GM19463 (cell line): Measurements from ENCODE around the gene PRPSAP1.

Source experiments
- ATAC-seq: cut with Tn5 transposase; IDR thresholded peaks from one replicate; pipeline ENCODE4 v1.9.1; 2021; ENCODE audit warnings: mild to moderate bottlenecking, moderate library complexity; ENCODE audit not compliant: unreplicated experiment

PRPSAP1 gene

DNA sequence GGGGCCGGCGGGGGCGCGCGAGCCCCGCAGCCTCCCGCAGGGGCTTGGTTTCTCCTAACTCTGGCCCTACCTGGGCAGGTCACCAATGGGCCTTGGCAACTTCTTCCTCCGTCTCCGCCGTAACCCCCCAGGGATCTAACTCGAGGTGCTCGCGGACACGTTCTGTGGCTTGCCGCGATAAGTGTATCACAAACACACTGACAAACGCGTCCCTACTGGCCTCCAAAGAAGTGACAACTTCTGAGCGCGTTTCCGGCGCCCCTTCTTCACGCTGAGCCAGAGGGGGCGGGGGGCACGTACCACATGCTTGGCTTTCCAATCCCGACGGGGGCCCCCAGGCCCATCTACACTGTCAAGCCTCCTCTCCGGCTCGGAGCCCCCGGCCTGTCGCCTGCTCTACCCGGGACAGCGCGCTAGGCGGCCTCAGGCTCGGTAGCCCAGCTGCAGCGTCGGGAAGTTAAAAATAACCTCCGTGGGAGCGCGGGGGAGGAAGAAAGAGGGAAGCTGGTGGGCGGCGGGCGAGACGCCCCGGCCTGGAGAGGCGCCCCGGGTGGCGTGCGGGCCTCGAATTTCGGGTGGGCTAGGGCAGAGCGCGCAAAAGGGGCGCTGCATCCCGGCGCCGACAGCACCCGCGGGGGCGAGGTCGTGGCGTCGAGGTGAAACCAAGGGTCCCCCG lies 30.0 kb upstream of the PRPSAP1 start:
- ATAC-seq = no peak

DNA sequence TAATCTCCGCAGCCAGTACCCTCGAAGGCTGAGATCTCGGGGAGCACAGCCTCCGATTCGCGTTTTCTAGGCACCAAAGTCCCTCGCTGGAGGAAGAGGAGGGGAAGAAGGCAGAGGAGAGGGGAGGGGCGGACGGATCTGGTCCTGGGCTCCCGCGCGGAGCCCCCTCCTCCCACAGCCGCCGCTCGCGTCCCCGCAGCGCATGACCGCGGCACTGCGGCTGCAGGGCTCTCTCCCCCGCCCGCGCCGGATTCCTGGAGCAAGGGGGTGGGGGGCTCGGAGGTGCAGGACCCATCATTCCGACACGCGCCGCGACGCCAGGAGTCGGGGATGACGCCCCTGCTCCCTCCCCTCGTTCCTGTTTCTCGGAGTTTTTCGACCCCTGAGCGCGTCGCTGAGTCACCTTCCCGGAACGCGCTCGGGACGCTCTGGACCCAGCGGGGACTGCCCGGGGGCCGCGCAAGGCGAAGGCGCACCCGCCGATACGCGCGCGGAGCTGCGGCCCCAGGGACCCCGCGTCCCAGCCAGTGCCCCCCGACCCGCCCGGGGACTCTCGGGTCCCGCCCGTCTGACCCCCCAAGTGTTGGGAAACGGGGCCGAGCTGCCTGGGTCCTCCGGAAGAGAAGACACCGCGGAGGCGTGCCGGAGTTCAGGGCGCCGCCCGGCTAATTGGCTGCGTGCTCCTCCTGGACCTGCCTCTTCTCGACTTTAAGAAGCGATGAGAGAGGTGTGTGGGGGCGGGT lies 29.3 kb upstream of the PRPSAP1 start:
- ATAC-seq = no peak

DNA sequence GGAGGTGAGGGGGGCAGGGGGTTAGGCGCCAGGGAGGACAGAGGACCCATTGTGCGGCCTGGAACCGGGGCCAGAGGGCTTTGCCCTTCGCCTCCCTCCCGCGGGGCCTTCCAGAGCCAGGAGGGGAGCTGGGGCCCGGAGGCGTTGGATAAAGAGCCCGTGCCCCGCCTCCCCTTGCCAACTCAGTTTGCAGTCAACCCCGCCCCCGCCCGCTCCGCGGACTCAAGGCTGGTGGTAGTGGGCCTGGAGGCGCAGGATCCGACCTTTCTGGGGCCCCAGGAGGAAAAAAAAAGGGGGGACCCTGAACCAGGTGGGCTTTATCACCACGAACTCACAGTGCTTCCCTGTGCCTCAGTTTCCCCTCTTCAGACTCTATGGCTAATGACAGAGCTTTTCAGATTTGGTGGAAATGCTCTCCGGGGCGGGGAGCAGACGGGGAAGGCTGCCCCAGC lies 28.7 kb upstream of the PRPSAP1 start:
- no peak for ATAC-seq

DNA sequence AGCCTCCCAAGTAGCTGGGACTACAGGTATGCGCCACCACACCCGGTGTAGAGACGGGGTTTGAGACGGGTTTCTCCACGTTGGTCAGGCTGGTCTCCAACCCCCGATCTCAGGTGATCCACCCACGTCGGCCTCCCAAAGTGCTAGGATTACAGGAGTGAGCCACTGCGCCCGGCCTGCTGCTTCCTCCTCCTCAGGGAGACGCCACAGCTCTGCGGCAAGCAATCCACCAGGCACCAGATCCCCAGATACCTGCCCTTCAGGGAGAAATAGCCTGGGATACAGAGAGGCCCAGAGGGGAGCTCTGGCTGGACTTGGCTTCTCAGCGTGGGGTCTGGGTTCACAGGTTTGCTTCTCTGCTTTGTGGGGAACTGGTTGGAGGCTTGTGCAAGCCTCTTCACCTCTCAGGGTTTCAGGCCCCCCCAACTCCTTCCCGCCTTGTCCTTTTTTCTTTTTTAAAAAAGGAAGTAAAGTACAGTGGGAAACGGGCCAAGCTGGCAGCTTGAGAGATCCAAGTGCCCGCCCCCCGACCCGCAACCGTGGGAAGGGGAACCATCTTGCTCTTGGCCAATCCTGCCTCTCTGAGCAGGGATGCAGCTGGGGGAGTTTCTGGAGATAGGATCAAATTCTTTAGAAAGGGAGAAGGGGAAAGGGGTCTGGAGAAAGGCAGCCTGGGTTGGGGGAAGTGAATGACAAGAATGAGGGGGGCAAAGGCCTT lies 28.1 kb upstream of the PRPSAP1 start:
- ATAC-seq = no peak

DNA sequence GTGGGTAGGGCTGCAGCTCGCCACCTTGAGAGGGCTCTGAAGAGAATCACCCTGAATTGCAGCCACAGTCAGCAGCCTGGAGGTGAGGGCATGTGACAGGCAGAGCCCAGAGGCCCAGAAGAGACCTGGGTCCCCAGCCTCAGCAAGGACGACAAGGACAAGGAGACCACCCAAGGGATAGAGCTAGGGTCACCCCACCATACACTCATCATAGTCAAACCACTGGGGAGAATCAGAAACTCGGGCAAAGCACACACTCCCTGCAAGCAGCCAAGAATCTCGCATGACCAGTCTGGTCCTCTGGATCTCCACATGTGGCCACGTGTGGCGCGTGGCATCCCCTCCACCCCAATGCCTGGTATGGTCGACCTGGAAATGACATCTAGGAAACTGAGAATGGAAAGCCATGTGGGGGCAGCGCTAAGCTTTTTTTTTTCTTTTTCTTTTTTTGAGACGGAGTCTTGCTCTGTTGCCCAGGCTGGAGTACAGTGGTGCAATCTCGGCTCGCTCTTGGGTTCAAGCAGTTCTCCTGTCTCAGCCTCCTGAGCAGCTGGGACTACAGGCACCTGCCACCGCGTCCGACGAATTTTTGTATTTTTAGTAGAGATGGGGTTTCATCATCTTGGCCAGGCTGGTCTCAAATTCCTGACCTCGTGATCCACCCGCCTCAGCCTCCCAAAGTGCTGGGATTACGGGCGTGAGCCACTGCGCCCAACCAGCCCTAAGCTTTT lies 26.1 kb upstream of the PRPSAP1 start:
- no peak for ATAC-seq

DNA sequence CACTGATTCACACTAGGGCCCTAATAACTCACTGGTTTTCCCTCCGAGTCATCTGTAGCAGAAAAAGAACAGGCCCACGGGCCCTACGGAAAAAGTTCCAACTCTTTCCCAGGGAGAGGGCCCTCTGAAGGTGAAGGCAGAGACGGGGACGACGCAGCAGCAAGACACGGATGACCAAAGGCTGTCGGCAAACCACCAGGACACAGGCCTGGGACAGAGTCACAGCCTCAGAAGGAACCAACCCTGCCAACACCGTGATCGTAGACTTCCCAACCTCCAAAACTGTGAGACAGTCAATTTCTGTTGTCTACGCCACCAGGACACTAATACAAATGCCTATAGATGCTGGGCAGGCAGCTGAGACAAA lies 25.5 kb upstream of the PRPSAP1 start:
- ATAC-seq = no peak

DNA sequence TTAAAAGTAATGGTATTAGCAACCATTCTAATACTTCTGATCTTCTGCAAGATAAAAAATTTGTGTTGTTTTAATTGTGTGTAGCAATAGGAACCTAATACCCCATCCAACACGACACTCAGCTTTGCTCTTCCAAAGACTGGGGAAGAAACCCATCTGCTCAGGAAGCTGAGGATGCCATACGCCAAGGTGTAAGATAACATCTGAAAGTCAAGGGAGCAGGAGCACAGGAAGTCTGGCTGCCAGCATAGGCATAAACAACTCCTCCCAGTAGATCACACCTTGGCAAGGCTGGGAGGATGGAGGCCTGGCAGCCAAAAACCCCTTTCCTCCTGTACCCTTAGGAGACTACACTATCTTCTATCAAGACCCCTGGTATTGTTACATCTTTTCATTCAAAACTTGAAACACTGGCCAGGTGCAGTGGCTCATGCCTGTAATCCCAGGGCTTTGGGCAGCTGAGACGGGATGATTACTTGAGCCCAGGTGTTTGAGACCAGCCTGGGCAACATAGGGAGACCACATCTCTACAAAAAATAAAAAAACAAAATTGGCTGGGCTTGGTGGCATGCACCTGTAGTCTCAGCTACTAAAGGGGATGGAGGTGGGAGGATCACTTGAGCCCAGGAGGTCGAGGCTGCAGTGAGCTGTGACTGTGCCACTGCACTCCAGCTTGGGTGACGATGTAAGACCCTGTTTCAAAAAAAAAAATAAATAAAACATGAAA lies 25.0 kb upstream of the PRPSAP1 start:
- ATAC-seq = no peak

DNA sequence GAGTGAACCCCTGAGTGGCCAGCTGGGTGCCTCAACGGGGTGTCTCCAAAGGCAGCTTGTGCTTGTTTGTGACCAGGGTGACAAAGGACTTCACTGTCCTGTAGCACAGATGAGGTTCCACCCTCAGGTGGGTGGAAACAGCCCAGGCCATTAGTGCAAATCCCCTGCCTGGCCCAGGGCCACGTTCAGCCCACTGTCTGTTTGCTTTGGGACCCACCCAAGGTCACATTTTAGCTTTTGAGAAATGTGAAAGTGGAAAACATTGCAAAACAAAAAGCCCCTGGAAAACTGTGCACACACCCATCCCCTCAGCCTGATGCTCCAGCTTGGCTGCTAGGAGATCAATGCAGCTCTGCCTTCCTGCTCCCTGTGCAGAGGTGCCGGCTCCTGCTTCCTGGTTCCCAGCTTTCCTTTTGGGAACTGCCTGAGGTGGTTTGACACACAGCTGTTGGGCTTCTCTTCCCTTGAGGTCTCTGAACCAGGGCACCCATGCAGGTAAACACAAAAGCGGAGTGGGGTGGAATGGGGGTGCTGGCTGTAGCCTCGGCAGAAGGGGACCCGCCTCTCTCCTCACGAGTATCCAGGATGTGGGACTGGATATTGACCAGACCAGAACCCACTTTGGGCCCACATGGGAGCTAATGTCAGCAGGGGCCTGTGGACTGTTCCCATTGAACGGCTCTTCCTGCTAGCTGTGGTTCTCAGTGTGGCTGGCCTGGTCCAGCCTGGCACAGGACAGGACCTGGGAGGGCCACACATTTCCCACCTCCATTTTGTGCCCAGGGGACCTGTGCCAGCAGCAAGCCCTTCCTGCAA lies 22.8 kb upstream of the PRPSAP1 start:
- ATAC-seq = no peak

DNA sequence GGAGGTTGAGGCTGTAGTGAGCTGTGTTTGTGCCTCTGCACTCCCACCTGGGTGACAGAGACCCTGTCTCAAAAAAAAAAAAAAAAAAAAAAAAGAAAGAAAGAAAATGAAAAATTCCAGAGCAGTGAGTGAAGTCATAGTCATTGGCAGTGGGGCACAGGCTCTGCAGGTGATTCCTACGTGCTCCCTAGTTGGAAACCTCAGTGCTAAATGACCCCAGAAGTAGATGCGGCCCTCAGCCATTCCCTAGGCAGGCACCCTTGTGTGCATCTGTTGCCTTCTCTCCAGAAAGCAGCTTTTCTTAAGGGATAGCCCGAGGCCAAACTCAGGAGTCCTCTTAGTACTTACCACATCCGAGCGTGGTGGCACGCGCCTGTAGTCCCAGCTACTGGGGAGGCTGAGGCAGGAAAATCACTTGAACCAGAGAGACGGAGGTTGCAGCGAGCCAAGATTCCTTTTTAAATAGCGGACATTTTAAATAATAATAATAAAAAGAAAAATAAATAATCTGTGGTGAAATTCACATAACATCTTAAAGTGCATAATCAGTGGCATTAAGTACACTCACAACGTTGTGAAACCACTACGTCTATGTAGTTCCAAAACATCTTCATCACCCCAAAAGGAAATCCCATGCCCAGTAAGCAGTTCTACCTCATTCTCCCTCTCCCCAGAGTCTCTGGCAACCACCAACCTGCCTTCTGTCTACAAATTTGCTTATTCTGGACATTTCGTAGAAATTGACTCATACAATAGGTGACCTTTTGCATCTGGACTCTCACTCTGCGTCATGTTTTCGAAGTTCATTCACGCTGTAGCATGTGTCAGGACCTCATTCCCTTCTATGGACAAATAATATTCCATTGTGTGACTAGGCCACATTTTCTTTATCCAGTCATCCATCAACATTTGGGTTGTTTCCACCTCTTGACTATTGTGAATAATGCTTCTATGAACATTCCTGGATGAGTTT lies 18.2 kb upstream of the PRPSAP1 start:
- no peak for ATAC-seq

DNA sequence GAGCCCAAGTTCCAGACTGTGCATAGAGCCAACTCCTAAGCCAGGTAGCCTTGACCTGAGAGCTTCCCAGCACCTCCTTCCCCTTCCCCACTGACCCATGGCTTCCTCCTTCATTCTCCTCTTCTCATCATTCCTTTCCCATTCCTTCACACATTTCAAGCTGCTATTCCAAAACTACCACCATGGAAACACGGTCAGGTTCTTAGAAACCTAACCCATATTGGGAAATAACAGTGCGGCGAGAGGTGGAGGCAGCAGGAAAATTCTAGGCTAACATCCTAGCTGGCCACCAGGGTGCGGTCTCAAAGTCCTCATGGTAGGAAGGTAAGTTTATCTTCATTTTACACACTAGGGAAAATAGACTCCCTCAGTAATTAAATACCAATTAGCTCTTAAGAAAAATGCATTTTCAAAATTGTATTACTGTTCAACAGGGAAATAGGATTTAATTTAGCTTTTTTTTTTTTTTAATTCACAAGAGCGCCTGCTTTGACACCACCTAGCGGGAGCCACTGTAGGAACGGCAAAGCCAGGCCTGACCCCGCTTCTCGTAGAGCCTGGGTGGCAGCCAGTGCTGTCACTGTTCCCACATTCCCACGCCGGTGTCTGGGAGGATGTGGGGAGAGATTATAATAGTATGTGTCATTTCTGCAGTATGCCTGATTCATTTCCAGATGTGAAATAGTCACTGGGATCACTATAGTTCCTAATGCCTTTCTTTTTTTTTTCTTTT lies 16.7 kb upstream of the PRPSAP1 start:
- ATAC-seq = no peak

DNA sequence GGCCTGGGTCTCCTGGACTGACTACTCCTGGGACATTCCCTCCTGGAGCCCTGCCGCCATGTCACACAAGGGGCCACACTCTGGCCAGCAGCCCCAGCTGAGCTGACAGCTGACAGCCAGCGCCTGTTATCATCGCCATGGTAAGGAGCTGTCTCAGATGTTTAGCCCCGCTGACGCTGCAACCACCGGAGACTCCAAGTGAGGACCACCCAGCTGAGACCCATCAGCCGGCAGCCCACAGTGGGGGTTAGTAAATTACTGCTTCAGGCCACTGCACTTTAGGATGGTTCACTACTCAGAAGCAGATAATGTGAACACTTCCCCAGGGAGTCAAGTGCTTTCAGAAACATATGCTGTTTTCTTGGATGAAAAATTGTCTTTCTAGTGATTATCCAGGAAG lies 16.1 kb upstream of the PRPSAP1 start:
- ATAC-seq = no peak

DNA sequence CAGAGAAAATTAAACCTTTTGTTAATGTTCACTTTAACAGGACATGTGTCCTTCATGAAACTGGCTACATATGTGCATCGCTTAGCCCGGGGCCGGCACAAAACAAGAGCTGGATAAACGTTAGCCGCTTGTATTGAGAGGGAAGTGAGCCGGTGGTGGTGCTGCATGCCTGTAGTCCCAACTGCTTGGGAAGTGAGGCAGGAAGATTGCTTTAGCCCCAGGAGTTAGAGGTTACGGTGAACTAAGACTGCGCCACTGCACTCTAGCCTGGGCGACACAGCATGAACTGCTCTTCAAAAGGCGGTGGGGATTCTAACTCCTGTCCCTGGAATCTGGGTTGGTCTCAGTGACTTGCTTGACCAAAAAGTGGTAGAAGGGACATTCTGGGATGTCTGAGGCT lies 15.7 kb upstream of the PRPSAP1 start:
- no peak for ATAC-seq

DNA sequence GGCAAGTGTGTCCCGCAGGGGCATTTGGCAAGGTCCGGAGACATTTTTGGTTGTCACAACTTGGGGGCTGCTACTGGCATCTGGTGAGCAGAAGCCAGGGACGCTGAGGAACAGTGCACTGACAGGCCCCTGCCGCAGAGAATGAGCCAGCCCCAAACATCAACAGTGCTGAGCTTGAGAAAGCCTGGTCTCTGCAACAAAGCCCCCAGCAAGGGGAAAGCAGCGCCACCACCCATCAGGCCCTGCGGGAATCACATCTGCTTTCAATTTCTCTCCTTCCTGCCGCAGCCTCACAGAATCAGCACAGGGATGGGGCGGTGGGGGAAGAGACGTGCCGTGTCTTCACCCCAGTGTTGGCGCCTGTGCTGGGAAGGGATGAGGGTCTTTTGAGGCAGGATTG lies 14.8 kb upstream of the PRPSAP1 start:
- ATAC-seq = no peak

DNA sequence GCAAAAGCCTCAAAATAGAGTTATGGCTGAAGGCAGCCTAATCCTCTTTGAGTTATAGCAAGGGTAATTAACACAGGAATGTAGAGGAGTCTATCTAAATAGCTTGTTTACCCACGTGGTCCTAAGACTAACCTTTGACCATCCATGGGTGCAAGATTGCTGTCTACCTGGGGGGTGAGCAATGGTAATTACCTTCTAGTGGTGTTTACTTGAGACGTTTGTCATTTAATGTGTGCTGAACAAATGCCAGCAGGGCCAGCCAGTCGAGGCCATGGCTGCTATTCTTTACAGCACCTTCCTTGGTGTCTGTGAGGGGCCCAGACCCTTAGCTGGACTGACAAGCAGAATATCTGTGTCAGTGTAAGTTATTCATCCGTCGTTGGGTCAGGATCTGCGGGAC lies 13.9 kb upstream of the PRPSAP1 start:
- ATAC-seq = no peak

DNA sequence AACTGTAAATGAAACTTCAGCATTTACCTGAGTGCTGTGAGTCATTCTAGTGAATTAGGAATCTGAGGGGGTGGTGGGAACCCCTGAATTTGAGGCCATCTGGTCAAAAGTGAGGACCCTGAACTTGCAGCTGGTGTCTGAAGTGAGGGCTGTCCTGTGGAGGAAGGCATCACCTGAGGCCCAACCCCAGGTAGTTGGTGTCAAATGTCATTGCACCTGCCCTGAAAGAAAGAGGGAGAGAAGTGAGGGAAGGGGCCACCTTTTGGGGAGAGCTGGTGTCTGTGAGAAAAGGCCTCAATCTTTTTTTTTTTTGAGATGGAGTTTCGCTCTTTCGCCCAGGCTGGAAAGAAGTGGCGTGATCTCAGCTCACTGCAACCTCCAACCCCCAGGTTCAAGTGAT lies 12.5 kb upstream of the PRPSAP1 start:
- ATAC-seq = no peak

DNA sequence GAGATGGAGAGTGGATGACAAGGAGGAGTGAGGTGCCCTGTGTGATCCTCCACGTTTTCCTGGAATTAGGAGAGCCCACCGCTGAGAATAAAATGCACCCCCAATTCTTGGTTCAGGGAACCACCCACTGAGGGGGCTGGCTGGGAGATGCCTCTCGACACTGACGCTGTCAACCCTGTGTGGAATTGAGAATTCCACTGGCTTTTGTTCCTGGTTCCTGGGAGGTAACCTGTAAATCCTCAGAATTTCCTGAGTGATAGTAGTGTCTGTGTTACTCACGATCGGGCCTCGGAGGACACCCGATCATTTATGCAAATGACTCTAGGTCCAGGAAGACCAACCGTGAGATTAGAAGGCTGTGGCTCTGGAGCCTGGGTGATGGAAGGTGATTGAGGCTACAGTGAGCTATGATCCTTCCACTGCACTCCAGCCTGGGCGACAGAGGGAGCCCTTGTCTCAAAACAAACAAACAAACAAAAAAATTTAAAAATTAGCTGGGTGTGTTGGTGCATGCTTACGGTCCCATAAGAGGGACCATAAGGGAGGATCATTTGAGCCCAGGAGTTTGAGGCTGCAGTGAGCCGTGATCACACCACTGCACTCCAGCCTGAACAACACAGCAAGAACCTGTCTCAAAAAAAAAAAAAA lies 11.7 kb upstream of the PRPSAP1 start:
- no peak for ATAC-seq

DNA sequence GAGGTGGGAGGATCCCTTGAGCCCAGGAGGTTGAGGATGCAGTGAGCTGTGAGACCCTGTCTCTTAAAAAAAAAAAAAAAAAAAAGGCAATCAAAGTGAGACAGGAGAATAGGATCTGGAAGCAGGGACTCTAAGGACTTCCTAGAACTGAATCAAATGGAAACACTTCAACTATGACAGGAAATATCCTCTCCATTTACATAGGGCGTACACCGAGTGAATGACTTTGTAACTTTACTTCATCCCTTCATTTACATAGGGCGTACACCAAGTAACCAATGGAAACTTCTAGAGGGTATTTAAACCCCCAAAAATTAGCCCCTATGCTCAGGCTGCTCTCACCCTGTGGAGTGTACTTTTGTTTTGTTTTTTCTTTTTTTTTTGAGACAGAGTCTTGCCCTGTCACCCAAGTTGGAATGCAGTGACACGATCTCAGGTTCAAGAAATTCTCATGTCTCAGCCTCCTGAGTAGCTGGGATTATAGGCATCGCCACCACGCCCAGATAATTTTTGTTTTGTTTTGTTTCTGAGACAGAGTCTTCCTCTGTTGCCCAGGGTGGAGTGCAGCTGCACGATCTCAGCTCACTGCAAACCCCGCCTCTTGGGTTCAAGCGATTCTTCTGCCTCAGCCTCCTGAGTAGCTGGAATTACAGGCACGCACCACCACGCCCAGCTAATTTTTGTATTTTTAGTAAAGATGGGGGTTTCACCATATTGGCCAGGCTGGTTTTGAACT lies 9.6 kb upstream of the PRPSAP1 start:
- no peak for ATAC-seq
